H1 (cell line): ENCODE results near the gene WASL. TPM values are rescaled to one million over a fixed set of nuclear protein-coding genes. Genes with fewer than 3 reads are reported as not detected.

Experiments used
- ATF3 ChIP-seq: IDR thresholded peaks from 2 replicates; pipeline ENCODE4 v1.6.1; 2011; ENCODE audit warnings: low read depth, mild to moderate bottlenecking, low read length; ENCODE audit not compliant: insufficient read depth
- CBX5 ChIP-seq: fragments of 300-800, 300-1000 bp; sonication (generic); IDR thresholded peaks from 2 replicates; pipeline ENCODE4 v1.7.1; 2016; ENCODE audit warnings: antibody characterized with exemption, low read length, low read depth
- CHD7 ChIP-seq: fragments of 300-600 bp; sonication (generic); IDR thresholded peaks from 2 replicates; pipeline ENCODE4 v1.7.1; 2012; ENCODE audit warnings: low read length, moderate library complexity, mild to moderate bottlenecking, inconsistent platforms; ENCODE audit not compliant: insufficient replicate concordance
- E2F6 ChIP-seq: IDR thresholded peaks from 2 replicates; pipeline ENCODE4 v1.6.1; 2012; ENCODE audit warnings: inconsistent platforms
- JUN ChIP-seq: IDR thresholded peaks from 2 replicates; pipeline ENCODE4 v1.6.1; 2011; ENCODE audit warnings: low read depth, mild to moderate bottlenecking, improper control_type of control experiment, low read length
- RXRA ChIP-seq: IDR thresholded peaks from 2 replicates; pipeline ENCODE4 v1.6.1; 2011; ENCODE audit warnings: low read depth, mild to moderate bottlenecking, low read length, moderate library complexity; ENCODE audit not compliant: insufficient read depth
- SIRT6 ChIP-seq: IDR thresholded peaks from one replicate; pipeline ENCODE4 v1.7.1; 2012; ENCODE audit warnings: low read length, inconsistent platforms
- SP2 ChIP-seq: IDR thresholded peaks from 2 replicates; pipeline ENCODE4 v1.6.1; 2012; ENCODE audit warnings: mild to moderate bottlenecking, low read length, inconsistent platforms
- SUZ12 ChIP-seq: fragments of 200-600 bp; sonication (generic); IDR thresholded peaks from 2 replicates; pipeline ENCODE4 v1.6.1; 2012; ENCODE audit warnings: mild to moderate bottlenecking, inconsistent platforms, low read length, moderate library complexity, mixed read lengths
- TAF1 ChIP-seq: IDR thresholded peaks from 2 replicates; pipeline ENCODE4 v1.6.1; 2011; ENCODE audit warnings: mild to moderate bottlenecking, low read depth, low read length
- ZNF274 ChIP-seq: IDR thresholded peaks from 2 replicates; pipeline ENCODE4 v1.7.0; 2012; ENCODE audit warnings: low read length, borderline replicate concordance; ENCODE audit errors: extremely low read depth
- polyA plus RNA-seq, 7 experiments: library from polyadenylated mRNA; depleted of rRNA in 3 of 7; stranded (reverse) in 5 of 7; unstranded in 2 of 7; fragments of >200 nt in 5 of 7; fragments of 200-250 nt in 2 of 7; gene quantifications; 1 replicate in 5 of 7; 2 replicates in 1 of 7; 4 replicates in 1 of 7; pipeline versions ENCODE4 v1.2.1 to v1.2.3, GENCODE V29; 2011 to 2013; ENCODE audit warnings: missing spikeins in 2 of 7, mixed read lengths in 2 of 7
- total RNA-seq: library from RNA; stranded (reverse); fragmentation: NEBNext Ultra II Directional; extraction: Animal tissue kit (Norgen Biotek cat#: 25700); gene quantifications from 2 replicates; pipeline ENCODE4 v1.2.1, GENCODE V29; 2021

The WASL gene
- total and polyA plus RNA-seq, 2 of the 8 experiments (the other 6 are each of a cell fraction or from before 2014, with no cell fraction given) = 7.7 to 38.9 TPM

GRCh38 chr7:123792547-123792946, 43.7 kb upstream of the WASL start (continued):
- TF ChIP-seq CHD7 (no peak), JUN (no peak), E2F6 (no peak), RXRA (no peak), ZNF274 (no peak), TAF1 (no peak), ATF3 (no peak), CBX5 (no peak), SIRT6 (no peak), SUZ12 (no peak), SP2 (no peak)
